ENCODE results near the gene APOL2.

Gene APOL2

DNA sequence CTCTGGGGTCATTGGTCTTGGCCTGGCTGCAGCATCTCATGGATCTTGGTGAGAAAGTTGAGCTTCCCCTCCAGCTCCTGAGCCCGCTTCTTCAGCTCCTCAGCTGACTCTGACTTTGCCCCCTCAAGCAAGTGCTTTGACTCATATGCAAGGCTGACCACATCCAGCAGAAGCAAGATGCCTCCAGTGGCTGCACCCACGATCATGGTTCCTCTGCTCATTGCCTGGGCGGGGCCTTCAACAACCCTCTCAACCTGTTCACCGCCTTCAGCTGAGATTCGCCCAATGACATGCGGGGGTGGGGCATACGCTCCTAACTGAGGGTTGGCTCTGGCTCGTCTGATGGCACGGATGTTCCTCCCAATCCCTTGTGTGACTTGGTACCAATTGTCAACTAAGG is 11.9 kb downstream of the APOL2 start:
- H3K36me3 Mint-ChIP-seq (ENCODE audit: low read depth) = peaks cover 36% of the 10 kb centered on the region
- H3K27me3 Mint-ChIP-seq = no peaks in the 10 kb centered on the region
- no peaks in the 10 kb centered on the region for H3K9me3 Mint-ChIP-seq
- no peak for DNase-seq
- H3K4me1 Mint-ChIP-seq = peaks cover 2% of the 10 kb centered on the region
- peak; percentile 31 for ATAC-seq
- H3K27ac Mint-ChIP-seq = no peak overlapping the region
- no peak overlapping the region for H3K4me3 Mint-ChIP-seq

DNA sequence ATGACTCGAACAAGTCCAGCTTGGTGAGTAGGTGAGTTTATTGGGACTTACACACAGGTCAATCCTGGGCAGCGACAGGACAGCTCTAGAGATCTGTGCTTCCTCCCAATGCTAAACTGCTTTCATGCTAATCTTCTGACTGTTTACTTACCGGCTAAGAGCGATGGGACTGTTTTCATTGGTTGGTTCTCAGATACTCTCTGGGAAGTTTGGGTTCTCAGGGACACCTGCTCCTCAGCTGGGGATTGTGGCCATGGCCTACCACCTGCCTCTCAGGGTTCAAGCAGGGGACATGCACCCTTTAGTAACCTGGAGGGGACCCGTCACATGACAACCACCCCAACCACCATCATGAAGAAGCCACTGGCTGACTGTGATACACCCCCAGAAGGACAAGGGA is 13.1 kb downstream of the APOL2 start:
- Mint-ChIP-seq H3K36me3 (ENCODE audit: low read depth) (peaks cover 28% of the 10 kb centered on the region), H3K4me3 (no peak overlapping the region), H3K27ac (no peak overlapping the region), H3K9me3 (no peaks in the 10 kb centered on the region), H3K4me1 (peaks cover 5% of the 10 kb centered on the region), H3K27me3 (no peaks in the 10 kb centered on the region)
- DNase-seq (no peak), ATAC-seq (no peak)

DNA sequence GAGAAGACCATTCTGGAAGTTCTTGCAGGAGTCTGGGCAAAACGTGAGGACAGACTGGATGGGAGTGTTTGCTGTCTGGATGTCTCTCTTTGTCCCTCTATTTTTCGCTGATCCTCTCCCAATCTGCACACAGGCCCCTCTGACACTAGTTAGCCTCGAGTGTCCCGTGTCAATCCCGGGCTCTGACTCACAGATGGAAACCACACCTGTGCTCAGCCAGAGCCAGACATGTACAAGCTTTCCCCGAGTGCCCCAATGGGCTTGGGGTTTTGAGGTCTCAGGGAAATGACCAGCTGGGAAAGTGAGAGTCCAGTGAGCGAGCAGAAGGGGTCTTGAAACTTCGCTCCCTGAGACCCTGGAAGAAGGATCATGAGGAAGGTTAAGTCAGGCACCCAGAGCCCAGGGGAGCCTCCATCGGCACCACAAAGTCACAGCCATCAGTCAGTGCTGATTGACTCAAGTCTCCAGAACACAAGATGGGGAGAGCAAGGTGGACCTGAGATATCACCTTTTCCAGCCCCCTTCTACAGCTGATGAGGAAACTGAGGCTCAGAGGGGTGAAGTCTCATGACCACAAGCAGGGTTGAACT is 13.9 kb downstream of the APOL2 start:
- Mint-ChIP-seq H3K9me3 (no peaks in the 10 kb centered on the region), H3K27me3 (no peaks in the 10 kb centered on the region), H3K4me3 (no peak overlapping the region), H3K27ac (peak overlapping the region; percentile 13), H3K36me3 (ENCODE audit: low read depth) (peaks cover 22% of the 10 kb centered on the region), H3K4me1 (peaks cover 5% of the 10 kb centered on the region)
- ATAC-seq (no peak), DNase-seq (no peak)

DNA sequence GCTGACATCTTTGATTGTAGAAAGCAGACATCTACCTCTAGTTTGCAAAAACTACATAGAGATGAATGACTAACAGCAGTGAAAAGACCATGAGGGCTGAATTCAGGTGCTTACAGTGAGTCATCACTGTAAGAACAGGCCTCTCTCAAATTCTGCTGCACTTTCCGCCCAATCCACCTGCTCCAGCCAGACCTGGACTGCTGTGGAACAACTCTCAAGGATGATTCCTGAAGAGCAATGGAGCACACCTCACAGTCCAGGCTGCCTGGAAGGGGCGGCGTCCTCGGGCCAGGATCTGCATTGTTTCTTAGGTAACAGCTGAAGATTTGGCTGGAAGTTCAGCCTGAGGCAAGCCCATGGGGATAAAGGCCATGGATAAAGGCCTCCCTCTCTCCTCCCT is 15.1 kb downstream of the APOL2 start:
- DNase-seq (no peak), ATAC-seq (no peak)
- no peaks in the 10 kb centered on the region for H3K9me3 Mint-ChIP-seq
- peaks cover 5% of the 10 kb centered on the region for H3K4me1 Mint-ChIP-seq
- H3K27me3 Mint-ChIP-seq = peaks cover 3% of the 10 kb centered on the region
- H3K4me3 Mint-ChIP-seq = no peak overlapping the region
- H3K27ac Mint-ChIP-seq = no peak overlapping the region
- peaks cover 18% of the 10 kb centered on the region for H3K36me3 Mint-ChIP-seq (ENCODE audit: low read depth)

DNA sequence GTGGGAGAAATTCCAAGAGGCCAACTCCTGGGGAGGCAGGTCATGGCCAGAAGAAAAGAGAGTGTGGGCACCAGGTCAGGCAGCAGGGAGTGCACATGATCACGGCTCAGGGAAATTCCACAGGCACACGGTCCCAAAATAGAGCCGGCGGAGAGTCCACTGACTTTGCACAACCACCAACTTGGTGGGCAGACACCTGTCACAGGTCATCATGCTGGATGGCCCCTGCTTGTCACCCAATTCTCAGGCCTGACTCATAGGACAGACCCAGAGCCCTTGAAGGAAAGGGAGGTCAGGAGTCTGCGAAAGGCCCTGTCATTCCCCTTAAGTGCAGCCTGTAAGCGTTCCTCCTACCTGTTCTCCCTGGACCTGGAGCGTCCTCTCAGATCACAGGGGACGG is 15.8 kb downstream of the APOL2 start:
- Mint-ChIP-seq H3K36me3 (ENCODE audit: low read depth) (peaks cover 14% of the 10 kb centered on the region), H3K9me3 (no peaks in the 10 kb centered on the region), H3K27ac (no peak overlapping the region), H3K4me1 (peaks cover 5% of the 10 kb centered on the region), H3K27me3 (peaks cover 6% of the 10 kb centered on the region), H3K4me3 (no peak overlapping the region)
- DNase-seq (no peak), ATAC-seq (no peak)

DNA sequence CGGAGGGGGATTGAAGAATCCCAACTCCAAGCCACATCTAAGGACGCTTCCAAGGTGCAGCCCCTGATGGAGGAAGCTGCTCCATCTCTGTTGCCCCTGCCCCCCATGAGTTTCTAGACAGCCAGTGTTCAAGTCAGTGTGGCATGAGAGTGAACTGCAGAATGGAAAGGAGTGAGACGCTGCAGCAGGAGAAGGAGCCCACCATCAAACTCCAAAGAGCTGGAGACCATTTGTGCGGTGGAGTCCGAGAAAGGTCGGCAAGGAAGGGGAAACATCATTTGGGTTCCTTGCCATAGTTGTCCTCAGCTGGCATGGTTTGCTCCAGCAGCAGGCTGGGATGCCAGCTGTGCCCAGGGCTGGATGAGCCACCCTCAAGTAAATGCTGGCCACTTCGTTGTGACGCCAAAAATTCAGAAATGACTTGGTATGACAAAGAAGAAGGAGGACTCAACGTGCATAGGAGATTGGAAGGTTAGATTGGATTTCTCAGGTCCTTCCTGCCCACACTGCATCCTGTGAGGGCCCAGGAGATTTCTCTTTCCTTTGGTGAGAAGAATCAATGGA is 16.4 kb downstream of the APOL2 start:
- ATAC-seq (no peak), DNase-seq (no peak)
- Mint-ChIP-seq H3K4me1 (peaks cover 5% of the 10 kb centered on the region), H3K9me3 (no peaks in the 10 kb centered on the region), H3K36me3 (ENCODE audit: low read depth) (peaks cover 10% of the 10 kb centered on the region), H3K27ac (no peak overlapping the region), H3K27me3 (peaks cover 8% of the 10 kb centered on the region), H3K4me3 (no peak overlapping the region)

DNA sequence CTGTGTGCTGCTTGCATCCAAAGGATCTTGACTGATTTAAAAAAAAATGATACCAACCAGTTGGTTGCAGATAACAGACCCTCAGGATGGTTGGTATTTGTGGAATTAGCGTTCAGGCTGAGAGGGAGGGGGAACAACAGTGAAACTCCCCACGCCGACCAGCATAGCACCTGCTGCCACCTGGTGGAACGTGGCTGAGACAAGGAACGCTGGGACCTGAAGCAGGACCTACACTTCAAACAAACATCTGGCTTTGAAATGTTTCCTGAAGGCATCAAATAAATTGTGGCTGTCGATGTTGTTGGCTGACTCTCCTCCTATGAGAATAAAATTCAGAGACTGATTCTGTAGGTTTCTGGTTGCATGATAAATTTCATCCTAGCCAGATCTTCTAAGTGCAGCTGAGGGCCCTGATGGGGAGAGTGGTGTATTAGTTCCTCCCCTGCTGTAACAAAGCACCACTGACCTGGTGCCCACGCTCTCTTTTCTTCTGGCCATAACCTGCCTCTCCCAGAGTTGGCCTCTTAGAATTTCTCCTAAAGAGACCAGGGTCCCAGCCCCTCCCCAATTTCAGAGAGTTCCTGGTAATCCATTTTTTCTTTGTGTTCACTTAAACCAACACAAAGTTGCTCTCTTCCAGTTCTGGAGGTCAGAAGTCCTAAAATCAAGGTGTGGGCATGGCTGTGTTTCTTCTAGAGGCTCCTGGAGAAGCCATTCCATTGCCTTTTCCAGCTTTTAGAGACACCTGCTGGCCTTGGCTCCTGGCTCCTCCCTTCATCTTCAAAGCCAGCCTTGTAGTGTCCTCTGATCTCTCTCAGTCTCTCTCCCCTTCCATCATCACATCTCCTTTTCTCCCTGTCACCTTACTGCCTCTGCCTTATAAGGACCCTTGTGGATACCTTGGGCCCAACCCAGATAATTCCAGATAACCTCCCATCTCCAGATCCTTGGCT is 17.3 kb downstream of the APOL2 start:
- Mint-ChIP-seq H3K27ac (no peak overlapping the region), H3K9me3 (no peaks in the 10 kb centered on the region), H3K36me3 (ENCODE audit: low read depth) (peaks cover 2% of the 10 kb centered on the region), H3K4me1 (peaks cover 5% of the 10 kb centered on the region), H3K4me3 (peak overlapping the region; percentile 56), H3K27me3 (peaks cover 9% of the 10 kb centered on the region)
- peak; percentile 65 for DNase-seq
- no peak for ATAC-seq

GRCh38 chr22:36220451-36220921 is 18.8 kb downstream of the APOL2 start:
- H3K36me3 Mint-ChIP-seq (ENCODE audit: low read depth) = no peaks in the 10 kb centered on the region
- no peaks in the 10 kb centered on the region for H3K9me3 Mint-ChIP-seq
- no peak for DNase-seq
- no peak overlapping the region for H3K27ac Mint-ChIP-seq
- no peak for ATAC-seq
- H3K27me3 Mint-ChIP-seq = peaks cover 12% of the 10 kb centered on the region
- peaks cover 5% of the 10 kb centered on the region for H3K4me1 Mint-ChIP-seq
- H3K4me3 Mint-ChIP-seq = no peak overlapping the region

- H3K36me3 Mint-ChIP-seq (ENCODE audit: low read depth) = no peaks in the 10 kb centered on the region
- no peak for DNase-seq
- no peak overlapping the region for H3K27ac Mint-ChIP-seq
- no peak for ATAC-seq
- peaks cover 12% of the 10 kb centered on the region for H3K27me3 Mint-ChIP-seq
- H3K4me3 Mint-ChIP-seq = no peak overlapping the region
- H3K9me3 Mint-ChIP-seq = no peaks in the 10 kb centered on the region
- peaks cover 3% of the 10 kb centered on the region for H3K4me1 Mint-ChIP-seq
Observed at GRCh38 chr22:36218648-36219193, 20.6 kb downstream of the APOL2 start.

DNA sequence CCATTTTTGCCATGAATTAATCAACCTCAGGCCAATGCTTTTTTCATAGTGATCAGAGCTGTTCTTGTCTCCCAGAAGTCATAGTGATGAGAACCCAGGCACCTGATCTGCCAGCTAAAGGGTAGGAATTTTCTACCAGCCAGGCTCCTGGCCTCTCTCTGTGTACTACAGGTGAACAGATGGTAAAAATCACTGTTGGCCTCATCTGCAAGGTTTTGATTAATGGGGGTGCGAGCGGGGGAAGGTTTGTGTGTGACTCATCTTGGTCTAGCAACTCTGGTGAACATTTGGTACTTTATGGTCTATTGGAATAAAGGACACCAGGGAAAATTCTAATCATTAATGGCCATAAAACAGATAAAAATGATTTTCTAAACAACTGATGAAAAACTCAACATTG is 23.3 kb downstream of the APOL2 start:
- no peak overlapping the region for H3K27ac Mint-ChIP-seq
- H3K4me3 Mint-ChIP-seq = no peak overlapping the region
- H3K4me1 Mint-ChIP-seq = peaks cover 5% of the 10 kb centered on the region
- H3K9me3 Mint-ChIP-seq = no peaks in the 10 kb centered on the region
- H3K27me3 Mint-ChIP-seq = peaks cover 15% of the 10 kb centered on the region
- ATAC-seq = no peak
- no peaks in the 10 kb centered on the region for H3K36me3 Mint-ChIP-seq (ENCODE audit: low read depth)
- DNase-seq = no peak

DNA sequence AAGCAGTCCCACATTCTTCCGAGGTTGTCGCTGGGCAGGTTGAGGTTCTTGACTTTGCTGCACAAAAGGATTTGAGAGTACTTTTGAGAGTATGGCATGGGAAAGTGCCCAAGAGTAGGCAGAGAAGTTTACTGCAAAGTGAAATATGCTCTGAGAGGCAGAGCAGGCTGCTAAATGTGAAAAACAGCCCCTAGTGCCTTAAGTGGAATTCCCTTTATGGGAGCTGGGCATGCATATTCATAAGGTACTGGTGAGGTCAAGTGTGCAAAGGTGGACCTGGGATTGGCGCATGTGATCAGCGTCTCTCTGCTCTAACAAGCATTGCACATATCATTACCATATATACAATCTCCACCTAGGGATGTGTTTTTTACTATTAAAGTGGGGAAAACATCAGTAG is 25.7 kb downstream of the APOL2 start:
- ATAC-seq = no peak
- Mint-ChIP-seq H3K36me3 (ENCODE audit: low read depth) (no peaks in the 10 kb centered on the region), H3K27ac (no peak overlapping the region), H3K27me3 (peaks cover 17% of the 10 kb centered on the region), H3K9me3 (no peaks in the 10 kb centered on the region), H3K4me3 (no peak overlapping the region), H3K4me1 (peaks cover 12% of the 10 kb centered on the region)
- DNase-seq = no peak

DNA sequence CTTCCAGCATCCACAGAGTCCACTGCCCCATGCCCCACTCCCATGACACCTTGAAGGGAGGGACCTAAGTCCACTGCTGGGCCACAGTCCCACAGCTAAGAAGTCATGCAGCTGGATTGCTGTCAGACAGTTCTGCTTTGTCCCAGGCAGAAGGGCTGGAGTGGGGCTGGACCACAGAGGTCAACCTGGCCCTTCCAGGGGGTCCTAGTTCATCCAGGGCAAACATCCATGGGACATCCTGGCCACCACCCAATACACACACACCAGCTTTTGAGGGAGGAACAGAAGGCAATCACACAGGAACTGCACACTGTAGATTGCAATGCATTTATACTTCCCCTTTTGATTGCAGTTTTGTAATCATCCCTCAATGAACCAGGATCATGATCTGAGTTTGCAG is 26.4 kb downstream of the APOL2 start:
- Mint-ChIP-seq H3K9me3 (no peaks in the 10 kb centered on the region), H3K36me3 (ENCODE audit: low read depth) (no peaks in the 10 kb centered on the region), H3K27me3 (peaks cover 13% of the 10 kb centered on the region), H3K27ac (no peak overlapping the region), H3K4me1 (peaks cover 12% of the 10 kb centered on the region), H3K4me3 (no peak overlapping the region)
- DNase-seq (no peak), ATAC-seq (no peak)

GRCh38 chr22:36211237-36211861 is 28.0 kb downstream of the APOL2 start:
- Mint-ChIP-seq H3K27ac (no peak overlapping the region), H3K27me3 (peaks cover 13% of the 10 kb centered on the region), H3K36me3 (ENCODE audit: low read depth) (no peaks in the 10 kb centered on the region), H3K4me3 (no peak overlapping the region), H3K9me3 (no peaks in the 10 kb centered on the region), H3K4me1 (peaks cover 12% of the 10 kb centered on the region)
- ATAC-seq (no peak), DNase-seq (no peak)

DNA sequence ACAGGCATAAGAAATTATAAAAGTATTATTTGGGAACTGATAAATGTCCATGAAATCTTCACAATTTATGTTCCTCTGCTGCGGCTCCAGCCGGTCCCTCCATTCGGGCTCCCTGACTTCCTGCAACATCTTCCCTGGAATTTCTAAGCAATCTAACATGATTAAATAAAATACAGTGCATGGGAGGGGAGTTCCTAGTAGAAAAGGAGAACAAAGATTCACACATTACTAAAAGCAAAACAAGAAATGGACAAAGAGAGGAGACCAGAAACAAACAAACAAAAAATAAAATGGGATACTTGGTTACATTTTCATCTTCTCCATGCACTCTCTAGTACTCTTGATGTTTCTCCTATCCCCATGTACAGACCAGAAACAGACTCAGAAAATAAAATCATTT is 29.1 kb downstream of the APOL2 start:
- ATAC-seq (no peak), DNase-seq (no peak)
- Mint-ChIP-seq H3K27ac (no peak overlapping the region), H3K4me1 (peaks cover 12% of the 10 kb centered on the region), H3K36me3 (ENCODE audit: low read depth) (no peaks in the 10 kb centered on the region), H3K9me3 (no peaks in the 10 kb centered on the region), H3K27me3 (peaks cover 11% of the 10 kb centered on the region), H3K4me3 (no peak overlapping the region)
